Vagina (tissue), 2 donors: ENCODE data around the gene SRPK1. TPM values are rescaled to one million over a fixed set of nuclear protein-coding genes. Genes with fewer than 3 reads are reported as not detected.
"Not testable (repeated sequence)": the region's sequence is repeated elsewhere in the genome, so short reads cannot be mapped to it uniquely, and the experiment has no call there.

Experiments used
- DNase-seq, 2 donors: peaks; one replicate each; pipeline ENCODE4 v3.0.0-alpha.2; 2017; ENCODE audit errors: extremely low spot score in 2 of 2
- H3K27ac ChIP-seq: fragments of 200-600 bp; sonication (generic); one replicate; pipeline ENCODE4 v1.5.1; 2019
- H3K27me3 ChIP-seq: fragments of 200-600 bp; sonication (generic); one replicate; pipeline ENCODE4 v1.5.1; 2019
- H3K36me3 ChIP-seq, 2 donors: fragments of 200-600 bp; sonication (generic); one replicate each; pipeline ENCODE4 v1.5.1; 2017 to 2019
- H3K4me1 ChIP-seq: fragments of 200-600 bp; sonication (generic); one replicate; pipeline ENCODE4 v1.5.1; 2019
- H3K4me3 ChIP-seq, 2 donors: fragments of 200-600 bp; sonication (generic); 1 replicate in 1 of 2; 2 replicates in 1 of 2; pipeline ENCODE4 v1.5.1; 2016 to 2019
- H3K9me3 ChIP-seq: fragments of 200-600 bp; sonication (generic); one replicate; pipeline ENCODE4 v1.5.1; 2019
- CTCF ChIP-seq, 3 experiments: fragments of 450-650 bp in 2 of 3; fragments of 200-600 bp in 1 of 3; sonication (generic) in 1 of 3; IDR thresholded peaks; one replicate each; pipeline ENCODE4 v1.5.1; 2017 to 2019; ENCODE audit warnings: antibody characterized with exemption in 3 of 3, mild to moderate bottlenecking in 2 of 3, moderate library complexity in 2 of 3
- POLR2A ChIP-seq, 2 donors: fragments of 450-650 bp; IDR thresholded peaks; one replicate each; pipeline ENCODE4 v1.6.1; 2017; ENCODE audit warnings: antibody characterized with exemption in 2 of 2, mild to moderate bottlenecking in 2 of 2, moderate library complexity in 2 of 2
- POLR2AphosphoS5 ChIP-seq, 2 donors: sonication (generic); formaldehyde crosslinking; IDR thresholded peaks; one replicate each; pipeline ENCODE4 v1.9.0; 2017; ENCODE audit warnings: antibody characterized with exemption in 2 of 2, mild to moderate bottlenecking in 2 of 2, low read depth in 1 of 2; ENCODE audit not compliant: insufficient read depth in 1 of 2
- intact Hi-C: fragments of 100-400 bp; cut with DNase I; formaldehyde crosslinking; loops from one replicate; pipeline ENCODE4 v1.15.1; 2023
- total RNA-seq: library from RNA; depleted of rRNA; stranded (reverse); fragments of >200 nt; gene quantifications from one replicate; pipeline ENCODE4 v1.2.3, GENCODE V29; 2016

The SRPK1 gene
- total RNA-seq, 1 donor from 2014 or later = 59.2 TPM

- intact Hi-C loops = no loop called here
- no peak for DNase-seq
- H3K27me3 ChIP-seq = no peaks in the 10 kb centered on the region
- no peak overlapping the region for H3K4me3 ChIP-seq
- no peak for TF ChIP-seq POLR2A (IDR thresholded peaks at IDR 0.05)
- H3K9me3 ChIP-seq = no peaks in the 10 kb centered on the region
- no peaks in the 10 kb centered on the region for H3K4me1 ChIP-seq
- no peak overlapping the region for H3K27ac ChIP-seq
- H3K36me3 ChIP-seq = no peaks in the 10 kb centered on the region
Measured at GRCh38 chr6:35955071-35955470, 34.2 kb upstream of the SRPK1 start.

DNA sequence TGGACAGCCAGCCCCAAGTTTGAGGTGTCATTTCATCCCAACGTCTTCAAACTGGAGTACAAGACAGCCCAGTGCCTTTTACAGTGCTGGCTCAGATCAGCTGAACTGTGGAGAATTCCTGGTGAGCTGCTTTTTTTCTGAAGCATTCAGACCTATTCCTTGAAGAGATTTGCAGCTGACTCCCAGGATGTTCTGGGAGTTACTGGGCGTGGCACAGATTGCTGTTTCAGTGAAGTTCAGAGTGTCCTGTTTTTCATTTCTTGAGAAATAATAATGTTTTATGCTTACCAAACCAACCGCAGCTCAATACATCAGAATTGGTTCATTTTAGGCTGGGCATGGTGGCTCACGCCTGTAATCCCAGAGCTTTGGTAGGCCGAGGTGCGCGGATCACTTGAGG is 33.4 kb upstream of the SRPK1 start:
- Histone ChIP-seq H3K4me1 (no peaks in the 10 kb centered on the region), H3K4me3 (no peak overlapping the region), H3K36me3 (no peaks in the 10 kb centered on the region), H3K27ac (no peak overlapping the region), H3K27me3 (no peaks in the 10 kb centered on the region), H3K9me3 (no peaks in the 10 kb centered on the region)
- intact Hi-C loops = no loop called here
- no peak for DNase-seq
- TF ChIP-seq POLR2AphosphoS5 (IDR thresholded peaks at IDR 0.05; ENCODE audit: insufficient read depth in 1 of 2, low read depth in 1 of 2) (no peak), CTCF (IDR thresholded peaks at IDR 0.05) (no peak)

DNA sequence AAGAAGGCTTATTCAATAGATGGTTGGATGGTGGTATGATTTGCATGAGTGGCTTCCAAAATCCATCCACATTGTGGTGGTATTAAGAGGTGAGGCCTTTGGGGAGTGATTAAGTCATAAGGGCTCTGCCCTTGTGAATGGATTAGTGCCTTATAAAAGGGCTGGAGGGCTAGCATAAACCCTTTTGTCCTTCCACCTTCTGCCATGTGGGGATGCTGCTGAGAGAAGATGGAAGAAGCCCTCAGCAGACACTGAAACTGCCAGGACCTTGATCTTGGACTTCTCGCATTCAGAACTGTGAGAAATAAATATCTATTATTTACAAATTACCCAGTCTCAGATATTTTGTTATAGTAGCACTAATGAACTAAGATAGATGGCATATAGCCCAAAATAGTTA is 27.8 kb upstream of the SRPK1 start:
- DNase-seq = no peak
- Histone ChIP-seq H3K27me3 (no peaks in the 10 kb centered on the region), H3K27ac (no peak overlapping the region), H3K36me3 (no peaks in the 10 kb centered on the region), H3K4me1 (no peaks in the 10 kb centered on the region), H3K4me3 (no peak overlapping the region), H3K9me3 (no peaks in the 10 kb centered on the region)
- TF ChIP-seq CTCF (IDR thresholded peaks at IDR 0.05) (no peak), POLR2A (IDR thresholded peaks at IDR 0.05) (no peak), POLR2AphosphoS5 (IDR thresholded peaks at IDR 0.05; ENCODE audit: insufficient read depth in 1 of 2, low read depth in 1 of 2) (no peak)
- intact Hi-C loops = no loop called here

DNA sequence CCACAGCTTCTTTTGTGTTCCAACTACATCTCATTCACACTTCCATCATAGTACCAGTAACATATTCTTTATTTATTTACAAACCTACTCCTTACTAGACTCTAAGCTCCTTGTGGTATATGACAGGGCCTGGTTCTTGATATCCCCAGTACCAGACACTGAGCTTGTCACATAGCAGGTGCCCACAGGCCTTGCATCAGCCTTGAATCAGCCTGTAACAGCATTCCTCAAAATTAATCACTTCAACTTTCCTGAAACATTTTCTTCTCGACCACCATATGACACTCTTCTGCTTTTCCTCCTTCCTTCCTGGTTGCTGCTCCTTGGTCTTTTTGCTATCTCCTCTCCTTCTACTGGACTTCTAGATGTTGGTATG is 24.7 kb upstream of the SRPK1 start:
- no peaks in the 10 kb centered on the region for H3K27me3 ChIP-seq
- H3K9me3 ChIP-seq = no peaks in the 10 kb centered on the region
- intact Hi-C loops = no loop called here
- no peak for TF ChIP-seq CTCF (IDR thresholded peaks at IDR 0.05)
- TF ChIP-seq POLR2AphosphoS5 (IDR thresholded peaks at IDR 0.05; ENCODE audit: insufficient read depth in 1 of 2, low read depth in 1 of 2) = no peak
- TF ChIP-seq POLR2A (IDR thresholded peaks at IDR 0.05) = no peak
- no peaks in the 10 kb centered on the region for H3K36me3 ChIP-seq
- DNase-seq = no peak
- H3K27ac ChIP-seq = no peak overlapping the region
- H3K4me3 ChIP-seq = no peak overlapping the region
- H3K4me1 ChIP-seq = no peaks in the 10 kb centered on the region

- no peaks in the 10 kb centered on the region for H3K27me3 ChIP-seq
- no peaks in the 10 kb centered on the region for H3K36me3 ChIP-seq
- H3K4me3 ChIP-seq = no peak overlapping the region
- intact Hi-C loops = no loop called here
- no peaks in the 10 kb centered on the region for H3K9me3 ChIP-seq
- TF ChIP-seq CTCF (IDR thresholded peaks at IDR 0.05) (no peak), POLR2AphosphoS5 (IDR thresholded peaks at IDR 0.05; ENCODE audit: insufficient read depth in 1 of 2, low read depth in 1 of 2) (no peak), POLR2A (IDR thresholded peaks at IDR 0.05) (no peak)
- H3K4me1 ChIP-seq = no peaks in the 10 kb centered on the region
- no peak for DNase-seq
- no peak overlapping the region for H3K27ac ChIP-seq
Measured at GRCh38 chr6:35943390-35943789, 22.5 kb upstream of the SRPK1 start.

GRCh38 chr6:35942355-35942754 is 21.5 kb upstream of the SRPK1 start:
- DNase-seq = no peak
- Histone ChIP-seq H3K9me3 (no peaks in the 10 kb centered on the region), H3K36me3 (no peaks in the 10 kb centered on the region), H3K27me3 (no peaks in the 10 kb centered on the region), H3K4me1 (no peaks in the 10 kb centered on the region), H3K4me3 (no peak overlapping the region), H3K27ac (no peak overlapping the region)
- intact Hi-C loops = no loop called here
- TF ChIP-seq POLR2A (IDR thresholded peaks at IDR 0.05) = no peak
- TF ChIP-seq CTCF (IDR thresholded peaks at IDR 0.05) = no peak
- no peak for TF ChIP-seq POLR2AphosphoS5 (IDR thresholded peaks at IDR 0.05; ENCODE audit: insufficient read depth in 1 of 2, low read depth in 1 of 2)

DNA sequence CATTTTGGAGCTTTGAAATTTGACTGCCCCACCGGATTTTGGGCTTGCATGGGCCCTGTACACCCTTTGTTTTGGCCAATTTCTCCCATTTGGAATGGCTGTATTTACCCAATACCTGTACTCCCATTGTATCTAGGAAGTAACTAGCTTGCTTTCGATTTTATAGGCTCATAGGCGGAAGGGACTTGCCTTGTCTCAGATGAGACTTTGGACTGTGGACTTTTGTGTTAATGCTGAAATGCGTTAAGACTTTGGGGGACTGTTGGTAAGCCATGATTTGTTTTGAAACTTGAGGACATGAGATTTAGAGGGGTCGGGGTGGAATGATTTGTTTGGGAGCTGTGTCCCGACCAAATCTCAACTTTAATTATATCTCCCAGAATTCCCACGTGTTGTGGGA is 20.3 kb upstream of the SRPK1 start:
- H3K27ac ChIP-seq, H3K4me1 ChIP-seq, H3K9me3 ChIP-seq, H3K36me3 ChIP-seq, H3K4me3 ChIP-seq, H3K27me3 ChIP-seq, intact Hi-C loops, DNase-seq: not testable (repeated sequence)

DNA sequence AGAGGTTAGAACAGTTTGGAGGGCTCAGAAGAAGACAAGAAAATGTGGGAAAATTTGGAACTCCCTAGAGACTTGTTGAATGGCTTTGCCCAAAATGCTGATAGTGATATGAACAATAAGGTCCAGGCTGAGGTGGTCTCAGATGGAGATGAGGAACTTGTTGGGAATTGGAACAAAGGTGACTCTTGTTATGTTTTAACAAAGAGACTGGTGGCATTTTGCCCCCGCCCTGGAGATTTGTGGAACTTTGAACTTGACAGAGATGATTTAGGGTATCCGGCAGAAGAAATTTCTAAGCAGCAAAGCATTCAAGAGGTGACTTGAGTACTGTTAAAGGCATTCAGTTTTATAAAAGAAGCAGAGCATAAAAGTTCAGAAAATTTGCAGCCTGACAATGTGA is 19.1 kb upstream of the SRPK1 start:
- intact Hi-C loops, DNase-seq: not testable (repeated sequence)

More for the DNA sequence above, 19.1 kb upstream of the SRPK1 start:
- not testable (repeated sequence) for H3K9me3 ChIP-seq, H3K27ac ChIP-seq, H3K36me3 ChIP-seq, H3K27me3 ChIP-seq, H3K4me3 ChIP-seq, H3K4me1 ChIP-seq
